Smooth muscle cell (in vitro differentiated cells): ENCODE measurements around the gene TMEM123. TPM values are rescaled to one million over a fixed set of nuclear protein-coding genes. Genes with fewer than 3 reads are reported as not detected.

Experiments
- DNase-seq: peaks from one replicate; lab custom pipeline; 2025; ENCODE audit not compliant: unreplicated experiment; lab: John Stamatoyannopoulos, UW
- H2AFZ ChIP-seq: fragments of 200-600 bp; sonication (generic); 2 replicates; pipeline ENCODE4 v1.6.0; 2016; ENCODE audit warnings: antibody characterized with exemption, low read depth, mild to moderate bottlenecking
- H3F3A ChIP-seq: fragments of 200-600 bp; sonication (generic); 2 replicates; pipeline ENCODE4 v1.6.0; 2017; ENCODE audit warnings: antibody characterized with exemption, low read depth
- H3K27ac ChIP-seq: fragments of 200-600 bp; sonication (generic); 2 replicates; pipeline ENCODE4 v1.5.1; 2016; ENCODE audit warnings: low read depth, mild to moderate bottlenecking
- H3K27me3 ChIP-seq: fragments of 200-600 bp; sonication (generic); 2 replicates; pipeline ENCODE4 v1.6.1; 2016; ENCODE audit warnings: low read depth, mild to moderate bottlenecking
- H3K36me3 ChIP-seq: fragments of 200-600 bp; sonication (generic); 2 replicates; pipeline ENCODE4 v1.5.1; 2016; ENCODE audit warnings: low read depth
- H3K4me1 ChIP-seq: fragments of 200-600 bp; sonication (generic); 2 replicates; pipeline ENCODE4 v1.5.1; 2016; ENCODE audit warnings: low read depth
- H3K4me2 ChIP-seq: fragments of 200-600 bp; sonication (generic); 2 replicates; pipeline ENCODE4 v1.6.0; 2016; ENCODE audit warnings: mild to moderate bottlenecking
- H3K4me3 ChIP-seq: fragments of 200-600 bp; sonication (generic); 2 replicates; pipeline ENCODE4 v1.5.1; 2016; ENCODE audit warnings: mild to moderate bottlenecking
- H3K79me2 ChIP-seq: fragments of 200-600 bp; sonication (generic); 2 replicates; pipeline ENCODE4 v1.6.0; 2016; ENCODE audit warnings: low read depth, mild to moderate bottlenecking
- H3K9ac ChIP-seq: fragments of 200-600 bp; sonication (generic); 2 replicates; pipeline ENCODE4 v1.6.0; 2016; ENCODE audit warnings: low read depth
- H3K9me3 ChIP-seq: fragments of 200-600 bp; sonication (generic); replicated peaks from 2 replicates; pipeline ENCODE4 v1.5.1; 2016; ENCODE audit warnings: low read depth
- H4K20me1 ChIP-seq: fragments of 200-600 bp; sonication (generic); 2 replicates; pipeline ENCODE4 v1.6.0; 2016; ENCODE audit warnings: low read depth
- CTCF ChIP-seq: fragments of 200-600 bp; sonication (generic); IDR thresholded peaks from 2 replicates; pipeline ENCODE4 v1.5.1; 2017; ENCODE audit warnings: borderline replicate concordance, mild to moderate bottlenecking, antibody characterized with exemption; ENCODE audit not compliant: insufficient read depth, poor library complexity, severe bottlenecking
- WGBS: methylation state at CpG from one replicate; pipeline ENCODE4 v1.1.7; 2016; ENCODE audit warnings: low lambda C conversion rate; 5-methylcytosine and 5-hydroxymethylcytosine counted together
- polyA plus RNA-seq: library from polyadenylated mRNA; unstranded; fragments of >200 nt; fragmentation: Nextera tagmentation; extraction: Ambion mirVana; gene quantifications from 2 replicates; pipeline ENCODE4 v1.2.1, GENCODE V29; 2016
- total RNA-seq: library from RNA; depleted of rRNA; stranded (reverse); fragments of >200 nt; gene quantifications from 2 replicates; pipeline ENCODE4 v1.2.3, GENCODE V29; 2014

Gene TMEM123
- total and polyA plus RNA-seq, 2 experiments from 2014 or later: 38.8 to 78.8 TPM

GRCh38 chr11:102407901-102408300, 44.7 kb downstream of the TMEM123 start:
- H3K4me3 ChIP-seq: no peak overlapping the region
- DNase-seq: no peak
- no peaks in the 10 kb centered on the region for H3K27me3 ChIP-seq
- no peaks in the 10 kb centered on the region for H3K9me3 ChIP-seq
- peaks cover 13% of the 10 kb centered on the region for H3F3A ChIP-seq
- WGBS: 71% methylated on average over 3 of the region's 3 CpGs
- H3K4me1 ChIP-seq: no peaks in the 10 kb centered on the region
- H3K27ac ChIP-seq: no peak overlapping the region
- no peaks in the 10 kb centered on the region for H3K36me3 ChIP-seq
- peaks cover 10% of the 10 kb centered on the region for H4K20me1 ChIP-seq
- H3K4me2 ChIP-seq: no peak overlapping the region
- H2AFZ ChIP-seq: no peak overlapping the region
- no peak for TF ChIP-seq CTCF
- peaks cover 11% of the 10 kb centered on the region for H3K79me2 ChIP-seq
- no peak overlapping the region for H3K9ac ChIP-seq

GRCh38 chr11:102406099-102406498, 46.5 kb downstream of the TMEM123 start:
- no peaks in the 10 kb centered on the region for H3K4me1 ChIP-seq
- peaks cover 9% of the 10 kb centered on the region for H3K79me2 ChIP-seq
- 96% methylated on average over 2 of the region's 2 CpGs for WGBS

GRCh38 chr11:102405501-102405900, 47.1 kb downstream of the TMEM123 start:
- Histone ChIP-seq H3K27ac (no peak overlapping the region), H3K36me3 (no peaks in the 10 kb centered on the region), H4K20me1 (peaks cover 12% of the 10 kb centered on the region), H3K4me3 (no peak overlapping the region), H3K79me2 (peaks cover 9% of the 10 kb centered on the region), H3K4me2 (no peak overlapping the region), H3K27me3 (no peaks in the 10 kb centered on the region), H3K9ac (no peak overlapping the region), H3K4me1 (no peaks in the 10 kb centered on the region), H3F3A (peaks cover 13% of the 10 kb centered on the region), H3K9me3 (no peaks in the 10 kb centered on the region), H2AFZ (no peak overlapping the region)
- DNase-seq: no peak
- TF ChIP-seq CTCF: no peak
- 95% methylated on average over 5 of the region's 5 CpGs for WGBS

More at GRCh38 chr11:102406099-102406498, 46.5 kb downstream of the TMEM123 start:
- no peak overlapping the region for H3K4me3 ChIP-seq
- H4K20me1 ChIP-seq: peaks cover 12% of the 10 kb centered on the region
- no peaks in the 10 kb centered on the region for H3K27me3 ChIP-seq
- H2AFZ ChIP-seq: no peak overlapping the region
- TF ChIP-seq CTCF: no peak
- no peak for DNase-seq
- no peaks in the 10 kb centered on the region for H3K36me3 ChIP-seq
- H3K27ac ChIP-seq: no peak overlapping the region
- H3F3A ChIP-seq: peaks cover 13% of the 10 kb centered on the region
- no peak overlapping the region for H3K9ac ChIP-seq
- H3K4me2 ChIP-seq: no peak overlapping the region
- no peaks in the 10 kb centered on the region for H3K9me3 ChIP-seq

GRCh38 chr11:102402548-102402947, 50.0 kb downstream of the TMEM123 start:
- Histone ChIP-seq H3K4me3 (no peak overlapping the region), H3K9ac (no peak overlapping the region)
- DNase-seq: no peak

More at GRCh38 chr11:102402548-102402947, 50.0 kb downstream of the TMEM123 start:
- Histone ChIP-seq H3F3A (peaks cover under 1% of the 10 kb centered on the region), H3K36me3 (no peaks in the 10 kb centered on the region), H3K9me3 (no peaks in the 10 kb centered on the region), H4K20me1 (peaks cover 13% of the 10 kb centered on the region), H3K4me2 (no peak overlapping the region), H3K79me2 (peaks cover 6% of the 10 kb centered on the region), H3K27ac (no peak overlapping the region), H3K27me3 (no peaks in the 10 kb centered on the region), H2AFZ (no peak overlapping the region), H3K4me1 (no peaks in the 10 kb centered on the region)
- no peak for TF ChIP-seq CTCF
